ENCODE results near the gene ANKRD13D. TPM values are rescaled to one million over a fixed set of nuclear protein-coding genes. Genes with fewer than 3 reads are reported as not detected.
A peak's percentile ranks its signal among the peaks of the same experiment; 100 is the strongest.

ANKRD13D gene
- total RNA-seq, 2 donors from 2014 or later: 182 to 231 TPM

DNA sequence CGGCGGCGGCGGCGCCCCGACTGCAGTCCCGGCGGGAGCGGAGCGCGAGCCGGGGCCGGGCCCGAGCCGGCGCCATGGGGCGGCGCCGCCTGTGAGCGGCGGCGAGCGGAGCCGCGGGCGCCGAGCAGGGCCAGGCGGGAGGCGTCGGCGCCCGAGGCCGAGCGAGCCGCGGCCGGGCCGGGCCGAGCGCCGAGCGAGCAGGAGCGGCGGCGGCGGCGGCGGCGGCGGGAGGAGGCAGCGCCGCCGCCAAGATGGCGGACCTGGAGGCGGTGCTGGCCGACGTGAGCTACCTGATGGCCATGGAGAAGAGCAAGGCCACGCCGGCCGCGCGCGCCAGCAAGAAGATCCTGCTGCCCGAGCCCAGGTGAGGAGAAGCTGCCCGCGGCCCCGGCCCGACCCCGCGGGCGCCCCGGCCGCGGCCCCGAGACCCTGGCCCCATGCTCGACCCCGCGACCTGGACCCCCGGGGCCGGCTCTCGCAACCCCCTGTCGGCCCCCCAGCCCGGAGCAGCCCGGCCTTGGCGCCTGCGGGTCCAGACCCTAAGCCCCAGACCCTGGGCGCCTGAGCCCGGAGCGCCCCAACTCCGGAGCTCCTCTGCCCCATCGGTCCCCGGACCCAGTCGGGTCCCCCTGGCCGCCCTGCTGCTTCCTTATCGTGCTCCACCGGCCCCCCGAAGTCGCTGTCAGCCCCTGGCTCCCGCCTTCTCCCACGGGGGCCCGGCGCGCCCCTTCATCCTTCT is 22.5 kb upstream of the ANKRD13D start, which contains the start of gene GRK2:
GRK2 (plus strand) TSS at position 25 of the 739 bp plus-strand sequence; CDS start at position 252, 227 bp downstream.
- DNase-seq (ENCODE audit: low spot score) (no peak), ATAC-seq (peak; percentile 11 to 13)
- peaks cover 17% of the 10 kb centered on the region for H3K36me3 Mint-ChIP-seq
- H3K27me3 Mint-ChIP-seq: no peaks in the 10 kb centered on the region
- peak within 1 kb of the TSS; percentile 99 to 100 for H3K27ac Mint-ChIP-seq
- H3K4me1 Mint-ChIP-seq (ENCODE audit: low read depth in 2 of 2): peaks cover 66 to 72% of the 10 kb centered on the region in 2 donors
- no peaks in the 10 kb centered on the region for H3K9me3 Mint-ChIP-seq
- H3K4me3 Mint-ChIP-seq: peak within 1 kb of the TSS; percentile 99

DNA sequence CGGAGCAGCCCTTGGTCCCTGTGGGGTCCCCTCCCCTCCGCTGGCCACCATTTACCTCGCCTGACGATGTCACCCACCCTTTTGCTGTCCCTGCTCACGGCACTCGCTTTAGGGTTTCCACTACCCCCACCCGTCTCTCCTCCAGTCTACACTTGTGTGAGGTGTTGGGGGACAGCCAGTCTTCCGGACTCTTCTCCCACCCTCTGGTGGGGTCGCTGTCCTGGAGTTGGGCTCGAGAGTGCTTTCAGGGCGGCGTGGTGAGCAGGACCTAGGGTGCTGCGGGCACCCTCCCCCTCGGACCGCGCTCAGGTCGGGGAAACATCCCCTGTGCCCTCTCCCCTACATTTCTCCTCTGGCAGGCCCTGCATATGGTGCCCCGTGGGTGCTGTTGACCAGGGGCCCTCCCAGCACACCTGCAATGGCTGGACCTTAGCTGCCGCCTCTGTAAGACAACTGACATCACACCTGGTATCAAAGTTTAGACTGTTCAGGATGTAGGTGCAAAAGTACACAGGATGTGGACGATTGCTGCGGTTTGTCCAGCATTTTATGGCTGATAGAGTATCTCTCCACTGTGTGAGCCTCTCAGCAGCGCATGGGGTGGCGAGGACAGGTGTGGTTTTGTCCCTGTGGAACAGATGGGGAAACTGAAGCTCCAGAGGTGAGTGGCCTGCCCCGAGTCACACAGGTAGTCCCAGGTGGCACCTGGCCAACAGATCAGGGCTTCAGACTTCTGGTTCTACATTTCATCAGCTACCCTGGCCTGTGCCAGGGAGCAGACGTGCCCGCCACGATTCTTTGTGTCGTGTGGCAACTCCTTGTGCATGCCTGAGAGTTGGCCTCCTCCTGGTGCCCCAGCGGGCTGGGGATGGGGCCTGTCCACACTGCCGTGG is 21.7 kb upstream of the ANKRD13D start:
- no peaks in the 10 kb centered on the region for H3K9me3 Mint-ChIP-seq
- peaks cover 17% of the 10 kb centered on the region for H3K36me3 Mint-ChIP-seq
- DNase-seq (ENCODE audit: low spot score) (no peak), ATAC-seq (no peak)
- H3K4me3 Mint-ChIP-seq: peak overlapping the region; percentile 99
- H3K4me1 Mint-ChIP-seq (ENCODE audit: low read depth in 2 of 2): peaks cover 69 to 74% of the 10 kb centered on the region in 2 donors
- no peaks in the 10 kb centered on the region for H3K27me3 Mint-ChIP-seq
- peak overlapping the region; percentile 99 to 100 for H3K27ac Mint-ChIP-seq

DNA sequence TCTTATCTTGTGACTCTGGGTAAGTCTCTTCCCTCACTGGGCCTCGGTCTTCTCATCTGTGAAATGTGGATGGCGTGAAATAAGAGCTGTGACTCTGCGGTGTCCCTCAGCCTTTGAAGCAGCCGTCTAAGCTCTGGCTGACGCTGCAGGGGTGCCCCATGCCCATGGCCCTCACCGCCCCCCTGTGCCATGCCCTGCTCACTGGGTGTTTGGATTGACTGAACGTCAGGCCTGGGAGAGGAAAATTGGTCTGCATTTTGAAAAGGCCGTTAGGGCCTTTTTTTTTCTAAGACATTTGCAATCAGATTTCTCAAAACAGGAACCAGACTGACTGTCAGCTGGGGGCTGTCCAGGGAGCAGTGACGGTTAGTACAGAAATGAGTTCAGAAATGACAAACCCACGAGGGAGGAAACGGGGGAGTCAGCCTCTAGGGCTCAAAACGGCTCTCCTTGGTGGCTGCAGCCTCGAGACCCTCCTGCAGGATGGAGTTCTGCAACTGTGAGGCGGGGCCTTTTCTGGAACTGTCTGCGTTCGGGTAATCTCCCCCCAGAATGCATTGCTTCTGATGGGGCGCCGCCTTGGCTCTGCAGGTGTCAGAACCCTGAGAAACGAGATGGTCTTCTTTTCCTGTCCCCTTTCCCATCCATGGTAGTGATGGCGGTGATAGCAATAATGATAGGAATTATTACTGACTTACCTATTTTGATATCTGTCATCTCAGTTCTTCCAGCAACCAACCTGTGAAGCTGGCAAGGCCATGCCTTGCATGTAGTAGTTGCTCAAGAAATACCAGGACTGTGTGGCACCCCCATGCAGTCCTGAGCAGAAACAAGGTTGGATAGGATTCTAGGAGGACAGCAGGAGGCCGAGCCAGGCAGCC is 20.8 kb upstream of the ANKRD13D start:
- H3K9me3 Mint-ChIP-seq: no peaks in the 10 kb centered on the region
- H3K4me1 Mint-ChIP-seq (ENCODE audit: low read depth in 2 of 2): peaks cover 61 to 68% of the 10 kb centered on the region in 2 donors
- peak overlapping the region; percentile 99 for H3K4me3 Mint-ChIP-seq
- peak overlapping the region; percentile 99 to 100 for H3K27ac Mint-ChIP-seq
- peak; percentile 90 for DNase-seq (ENCODE audit: low spot score)
- no peaks in the 10 kb centered on the region for H3K27me3 Mint-ChIP-seq
- ATAC-seq: peak; percentile 77 to 81
- H3K36me3 Mint-ChIP-seq: peaks cover 17% of the 10 kb centered on the region

DNA sequence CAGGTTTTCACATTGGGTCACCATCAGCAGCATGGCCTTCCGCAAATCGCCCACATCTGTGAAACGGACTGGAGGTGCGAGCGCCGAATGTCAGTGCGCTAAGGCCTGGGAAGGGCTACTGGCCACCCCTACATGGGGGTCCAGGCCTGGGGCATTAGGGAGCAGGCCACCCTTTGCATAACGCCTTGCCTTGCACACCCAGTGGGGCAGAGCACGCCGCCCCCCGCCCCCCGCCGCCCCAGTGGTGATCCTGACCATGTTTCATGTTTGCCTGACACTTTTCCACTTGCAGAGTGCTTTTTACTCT is 20.2 kb upstream of the ANKRD13D start:
- ATAC-seq (no peak), DNase-seq (ENCODE audit: low spot score) (no peak)
- Mint-ChIP-seq H3K4me1 (ENCODE audit: low read depth in 2 of 2) (peaks cover 60 to 66% of the 10 kb centered on the region in 2 donors), H3K36me3 (peaks cover 17% of the 10 kb centered on the region), H3K9me3 (no peaks in the 10 kb centered on the region), H3K4me3 (peak overlapping the region; percentile 99), H3K27ac (peak overlapping the region; percentile 99 to 100), H3K27me3 (no peaks in the 10 kb centered on the region)

DNA sequence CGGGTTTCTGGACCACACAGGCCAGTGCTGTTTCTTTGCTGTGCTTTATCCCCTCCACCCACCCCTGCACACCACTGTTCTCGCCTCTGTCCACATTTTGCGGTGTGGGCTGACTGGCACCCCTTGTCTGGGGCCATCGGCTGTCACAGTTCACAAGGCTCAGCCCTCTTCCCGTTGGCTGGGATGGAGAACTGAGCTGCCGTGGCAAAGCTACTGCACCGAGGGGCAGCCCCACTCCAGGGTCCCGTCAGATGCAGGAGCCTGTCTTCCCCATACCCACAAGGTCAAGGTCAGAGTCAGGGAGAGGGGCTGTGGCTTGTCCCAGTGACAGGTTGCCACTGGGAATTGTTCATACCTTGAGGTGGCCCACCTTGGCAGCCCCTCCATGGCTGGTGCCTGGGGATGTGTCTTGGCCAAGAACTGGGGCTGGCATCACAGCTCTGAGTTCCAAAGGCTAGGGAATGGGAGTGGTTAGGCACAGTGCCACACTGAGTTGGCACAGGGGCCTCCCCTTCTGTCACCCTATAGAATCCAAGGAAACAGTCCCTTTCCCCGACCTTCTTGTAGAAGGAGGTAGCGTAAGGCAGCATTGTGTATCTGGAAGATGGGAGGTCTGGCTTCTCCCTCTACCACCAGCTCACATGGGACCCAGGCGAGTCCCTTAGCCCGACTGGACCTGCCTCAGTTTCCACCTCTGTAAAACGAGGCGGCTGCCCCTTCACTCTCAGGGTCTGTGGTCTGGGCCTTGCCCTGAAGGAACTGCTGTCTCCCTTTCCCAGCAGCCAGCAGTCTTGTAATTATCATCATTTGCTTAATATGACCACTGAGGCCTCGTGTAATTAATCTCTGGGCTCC is 19.5 kb upstream of the ANKRD13D start:
- peak overlapping the region; percentile 99 for H3K4me3 Mint-ChIP-seq
- ATAC-seq (peak; percentile 10 to 53), DNase-seq (ENCODE audit: low spot score) (peak; percentile 84)
- peak overlapping the region; percentile 99 to 100 for H3K27ac Mint-ChIP-seq
- peaks cover 17% of the 10 kb centered on the region for H3K36me3 Mint-ChIP-seq
- peaks cover 56 to 65% of the 10 kb centered on the region in 2 donors for H3K4me1 Mint-ChIP-seq (ENCODE audit: low read depth in 2 of 2)
- H3K27me3 Mint-ChIP-seq: no peaks in the 10 kb centered on the region
- no peaks in the 10 kb centered on the region for H3K9me3 Mint-ChIP-seq

DNA sequence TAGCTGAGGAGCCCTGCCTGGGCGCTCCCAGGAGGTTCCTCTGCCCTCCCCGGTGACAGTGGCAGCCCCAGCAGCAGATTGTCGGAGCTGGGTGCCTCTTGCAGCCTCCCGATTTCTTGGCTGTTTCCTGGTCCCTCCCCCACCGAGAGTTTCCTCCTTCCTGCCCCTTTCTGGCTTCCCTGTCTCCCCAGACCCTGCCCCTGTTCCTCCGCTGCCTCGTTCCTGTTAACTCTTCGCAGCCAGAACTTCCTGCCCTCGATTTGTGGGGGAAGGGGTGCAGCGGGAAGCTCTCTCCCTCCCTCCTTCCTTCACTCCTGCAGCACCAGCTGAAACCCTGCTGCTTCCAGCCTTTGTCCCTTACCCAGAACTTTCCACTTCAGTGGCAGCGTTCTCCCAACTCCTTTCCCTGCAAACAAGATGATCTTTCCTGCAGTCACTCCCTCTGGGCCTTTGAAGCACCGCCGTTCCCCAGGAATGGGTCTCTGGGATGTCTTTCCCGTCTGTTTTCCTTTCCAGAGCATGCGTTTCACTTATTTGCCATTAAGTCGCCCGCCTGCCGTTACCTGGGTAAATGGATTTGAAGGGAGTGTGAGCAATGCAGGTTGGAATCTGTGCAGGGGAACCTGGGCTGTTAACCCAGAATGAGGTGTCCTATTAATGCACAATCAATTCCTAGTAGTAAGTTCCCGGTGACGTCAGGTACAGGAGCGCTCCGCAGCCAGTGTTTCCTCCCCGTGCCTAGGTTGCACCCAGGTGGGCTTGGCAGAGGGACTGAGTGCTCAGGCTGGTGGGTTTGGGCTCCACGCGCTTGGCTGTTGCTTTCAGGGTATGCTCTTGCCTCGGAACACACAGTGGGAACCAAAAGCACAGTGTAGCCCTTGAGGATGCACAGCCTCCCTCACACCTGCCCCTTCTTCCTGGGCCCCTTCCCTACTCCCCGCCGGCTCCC is 18.6 kb upstream of the ANKRD13D start:
- Mint-ChIP-seq H3K27ac (peak overlapping the region; percentile 99 to 100), H3K27me3 (no peaks in the 10 kb centered on the region), H3K4me3 (peak overlapping the region; percentile 99), H3K9me3 (no peaks in the 10 kb centered on the region), H3K4me1 (ENCODE audit: low read depth in 2 of 2) (peaks cover 52 to 60% of the 10 kb centered on the region in 2 donors), H3K36me3 (peaks cover 17% of the 10 kb centered on the region)
- no peak for ATAC-seq
- peak; percentile 37 for DNase-seq (ENCODE audit: low spot score)

DNA sequence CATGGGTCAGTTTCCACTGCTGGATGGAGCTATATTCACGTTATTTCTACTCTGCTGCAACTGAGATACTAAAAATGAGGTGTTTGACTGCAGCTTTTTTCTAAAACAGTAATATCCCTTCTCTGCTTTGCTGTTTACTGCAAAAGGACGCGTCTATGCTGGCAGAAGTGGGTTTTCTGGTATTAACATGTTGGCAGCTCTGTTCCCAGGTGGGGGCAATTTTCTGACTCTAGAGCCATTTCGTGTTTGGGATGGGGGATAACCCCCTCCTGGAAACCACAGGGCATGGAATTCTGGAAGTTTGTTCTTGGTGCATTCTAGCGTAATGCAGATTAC is 17.9 kb upstream of the ANKRD13D start:
- Mint-ChIP-seq H3K36me3 (peaks cover 17% of the 10 kb centered on the region), H3K4me1 (ENCODE audit: low read depth in 2 of 2) (peaks cover 54 to 59% of the 10 kb centered on the region in 2 donors), H3K27ac (peak overlapping the region; percentile 99 to 100), H3K4me3 (peak overlapping the region; percentile 99), H3K27me3 (no peaks in the 10 kb centered on the region), H3K9me3 (no peaks in the 10 kb centered on the region)
- ATAC-seq: no peak
- no peak for DNase-seq (ENCODE audit: low spot score)

DNA sequence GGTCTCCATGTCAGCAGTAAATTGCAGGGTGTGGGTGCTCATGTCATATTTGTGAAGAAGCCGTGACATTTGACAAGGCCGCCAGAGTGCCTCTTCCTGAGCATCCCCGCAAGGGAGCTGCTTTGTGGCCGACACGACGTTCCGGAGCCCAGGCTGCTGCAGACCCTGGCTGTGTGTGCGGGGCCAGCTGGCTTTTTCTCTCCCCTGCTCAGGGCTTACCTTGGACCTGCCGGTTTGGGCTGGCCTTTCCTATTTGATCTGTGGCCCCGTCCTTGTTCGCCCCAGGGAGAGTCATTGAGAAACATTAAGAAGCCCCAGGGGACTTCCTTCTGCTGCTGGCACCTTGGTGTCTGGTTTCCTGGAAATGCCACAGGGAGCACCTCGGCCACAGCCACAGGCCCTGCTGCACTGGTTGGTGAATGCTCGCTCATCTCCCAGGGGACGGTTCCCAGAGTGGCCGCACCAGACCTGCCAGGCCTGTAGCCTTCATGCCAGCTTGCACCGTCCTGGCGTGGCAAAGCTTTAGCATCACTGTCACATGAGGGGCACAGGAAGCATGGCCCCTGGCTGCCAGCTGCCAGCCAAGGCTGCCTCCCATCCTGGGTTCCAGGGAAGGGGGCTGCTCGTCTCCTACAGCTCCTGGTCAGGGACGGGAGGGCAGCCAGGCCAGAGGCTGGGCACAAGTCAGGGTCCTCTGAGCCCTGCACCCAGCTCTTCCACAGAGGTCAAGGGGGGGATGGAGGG is 17.4 kb upstream of the ANKRD13D start:
- peaks cover 60 to 65% of the 10 kb centered on the region in 2 donors for H3K4me1 Mint-ChIP-seq (ENCODE audit: low read depth in 2 of 2)
- H3K4me3 Mint-ChIP-seq: peak overlapping the region; percentile 99
- H3K9me3 Mint-ChIP-seq: no peaks in the 10 kb centered on the region
- no peaks in the 10 kb centered on the region for H3K27me3 Mint-ChIP-seq
- H3K36me3 Mint-ChIP-seq: peaks cover 17% of the 10 kb centered on the region
- peak; percentile 63 to 78 for ATAC-seq
- peak; percentile 94 for DNase-seq (ENCODE audit: low spot score)
- peak overlapping the region; percentile 99 to 100 for H3K27ac Mint-ChIP-seq

DNA sequence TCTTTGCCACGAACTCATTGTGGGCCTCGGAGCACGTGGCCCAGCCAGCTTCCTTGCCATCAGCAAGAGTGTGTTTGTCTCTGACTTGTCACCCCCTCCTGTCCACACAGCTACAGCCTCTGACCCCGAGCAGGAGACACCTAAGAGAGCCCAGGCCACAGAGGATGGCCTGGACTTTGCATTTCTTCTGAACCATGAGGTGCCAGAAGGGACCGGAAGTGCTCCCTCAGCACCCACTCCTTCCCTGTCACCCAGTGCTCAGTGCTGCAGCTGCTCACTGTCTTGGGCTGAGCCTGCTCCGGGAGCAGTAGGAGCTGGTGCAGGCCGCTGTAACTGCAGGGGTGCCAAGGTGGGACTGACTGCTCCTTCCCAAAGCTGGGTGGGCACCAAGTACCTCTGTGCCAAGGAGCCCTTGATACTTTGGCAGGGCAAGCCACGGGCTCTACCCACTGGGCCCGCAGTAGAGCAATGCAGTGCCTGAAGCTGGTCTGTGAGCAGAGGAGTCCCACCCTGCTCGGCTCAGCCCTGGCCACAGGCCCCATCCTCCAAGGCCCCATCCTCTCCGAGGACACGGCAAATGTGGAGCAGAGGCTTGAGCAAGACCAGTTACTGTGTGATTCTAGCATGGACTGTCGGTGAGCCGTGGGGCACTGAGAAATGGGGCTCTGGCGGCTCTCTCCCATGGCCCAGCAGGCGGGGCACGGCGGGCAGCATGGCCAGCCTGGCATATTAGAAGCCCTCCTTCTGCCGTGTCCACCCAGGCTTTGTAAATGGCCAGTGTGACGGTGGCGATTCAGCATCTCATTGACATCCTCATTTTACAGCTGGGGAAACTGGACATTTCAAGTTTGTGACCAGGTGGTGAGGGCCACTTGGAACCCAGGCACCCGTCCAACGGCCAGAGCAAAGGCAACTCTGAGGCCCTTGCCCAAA is 16.5 kb upstream of the ANKRD13D start:
- H3K27me3 Mint-ChIP-seq: no peaks in the 10 kb centered on the region
- DNase-seq (ENCODE audit: low spot score): peak; percentile 71
- H3K4me3 Mint-ChIP-seq: peak overlapping the region; percentile 99
- peak overlapping the region; percentile 99 to 100 for H3K27ac Mint-ChIP-seq
- peaks cover 68% of the 10 kb centered on the region in 2 donors for H3K4me1 Mint-ChIP-seq (ENCODE audit: low read depth in 2 of 2)
- ATAC-seq: peak; percentile 22 to 29
- H3K36me3 Mint-ChIP-seq: peaks cover 12% of the 10 kb centered on the region
- no peaks in the 10 kb centered on the region for H3K9me3 Mint-ChIP-seq

DNA sequence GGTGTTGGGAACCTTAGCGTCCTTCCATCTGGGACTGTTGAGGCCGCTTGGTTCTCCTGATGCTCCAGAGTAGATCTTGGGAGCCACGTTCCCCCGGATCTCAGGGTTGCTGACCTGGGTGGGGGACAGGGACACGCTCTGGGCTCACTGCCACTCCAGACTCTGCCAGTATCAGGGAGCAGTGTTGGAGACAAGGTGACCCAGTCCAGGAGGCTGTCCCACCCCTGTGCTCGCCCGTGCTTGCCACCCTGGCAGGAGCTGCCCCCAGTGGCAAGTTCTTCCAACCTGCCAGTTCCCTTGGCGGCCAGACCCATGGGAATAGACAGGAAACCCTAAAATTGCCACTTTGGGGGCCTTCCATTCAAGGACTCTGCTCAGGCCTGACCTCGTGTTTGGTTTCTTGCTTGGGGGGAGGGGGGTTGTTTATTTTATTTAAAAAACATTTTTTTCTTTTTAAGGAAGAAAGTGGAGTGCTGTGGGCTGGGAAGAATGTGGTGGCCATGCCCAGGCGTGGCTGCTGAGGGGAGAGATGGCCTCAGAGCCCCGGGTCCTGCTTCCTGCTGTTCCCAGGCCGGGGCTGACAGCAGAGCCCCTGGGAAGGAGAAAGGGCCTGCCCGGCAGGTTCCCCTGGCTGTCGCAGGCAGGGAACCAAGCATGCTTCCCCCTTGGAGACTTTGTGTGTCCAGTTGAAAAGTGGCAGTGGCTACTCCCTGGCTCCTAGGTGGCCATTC is 15.7 kb upstream of the ANKRD13D start:
- Mint-ChIP-seq H3K4me3 (peak overlapping the region; percentile 99), H3K27me3 (no peaks in the 10 kb centered on the region), H3K4me1 (ENCODE audit: low read depth in 2 of 2) (peaks cover 64 to 65% of the 10 kb centered on the region in 2 donors), H3K9me3 (no peaks in the 10 kb centered on the region), H3K36me3 (peaks cover 5% of the 10 kb centered on the region), H3K27ac (peak overlapping the region; percentile 99 to 100)
- no peak for ATAC-seq
- no peak for DNase-seq (ENCODE audit: low spot score)

Measured in natural killer cell treated with Interleukin-12 subunit alpha and Interleukin-12 subunit beta and Interleukin-15 and Interleukin-18, amount 100 ng/mL, for 72 hours (primary cell).